Measurements from ENCODE around the gene DEAF1.

DNA sequence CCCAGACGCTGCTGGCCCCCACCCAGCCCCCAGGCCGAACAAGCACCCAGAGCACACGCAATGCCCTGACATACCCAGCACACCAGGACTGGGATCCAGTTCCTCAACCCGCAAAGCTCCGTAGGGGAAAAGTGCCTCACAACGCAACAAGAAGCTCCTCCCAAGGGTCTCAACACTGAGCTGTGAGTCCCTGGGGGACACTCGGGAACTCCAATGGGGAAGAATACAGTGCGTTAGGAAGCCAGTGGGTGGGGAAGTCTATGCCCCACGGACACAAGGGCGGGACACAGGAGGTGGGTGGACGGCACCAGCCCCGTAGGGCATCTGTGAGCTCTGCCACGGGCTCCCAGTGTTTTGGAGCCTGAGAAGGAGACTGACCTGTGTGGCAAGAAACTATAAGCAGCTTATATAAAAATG lies 1.6 kb downstream of the DEAF1 start:
- TF ChIP-seq, protein P1, sequence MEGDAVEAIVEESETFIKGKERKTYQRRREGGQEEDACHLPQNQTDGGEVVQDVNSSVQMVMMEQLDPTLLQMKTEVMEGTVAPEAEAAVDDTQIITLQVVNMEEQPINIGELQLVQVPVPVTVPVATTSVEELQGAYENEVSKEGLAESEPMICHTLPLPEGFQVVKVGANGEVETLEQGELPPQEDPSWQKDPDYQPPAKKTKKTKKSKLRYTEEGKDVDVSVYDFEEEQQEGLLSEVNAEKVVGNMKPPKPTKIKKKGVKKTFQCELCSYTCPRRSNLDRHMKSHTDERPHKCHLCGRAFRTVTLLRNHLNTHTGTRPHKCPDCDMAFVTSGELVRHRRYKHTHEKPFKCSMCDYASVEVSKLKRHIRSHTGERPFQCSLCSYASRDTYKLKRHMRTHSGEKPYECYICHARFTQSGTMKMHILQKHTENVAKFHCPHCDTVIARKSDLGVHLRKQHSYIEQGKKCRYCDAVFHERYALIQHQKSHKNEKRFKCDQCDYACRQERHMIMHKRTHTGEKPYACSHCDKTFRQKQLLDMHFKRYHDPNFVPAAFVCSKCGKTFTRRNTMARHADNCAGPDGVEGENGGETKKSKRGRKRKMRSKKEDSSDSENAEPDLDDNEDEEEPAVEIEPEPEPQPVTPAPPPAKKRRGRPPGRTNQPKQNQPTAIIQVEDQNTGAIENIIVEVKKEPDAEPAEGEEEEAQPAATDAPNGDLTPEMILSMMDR (IDR thresholded peaks at IDR 0.05 in 4 of 5, conservative IDR thresholded peaks at IDR 0.05 in 1 of 5), result no peak
- TF ChIP-seq POLR2A (IDR thresholded peaks at IDR 0.05), result no peak

Measured in gastrocnemius medialis (tissue), 4 donors.